SIG-M5 treated with dmso at 0.1 percent for 504 hours (cell line): ENCODE results near the gene FRY.

Experiments used
- DNase-seq: peaks from one replicate; lab custom pipeline; 2025; ENCODE audit not compliant: unreplicated experiment; lab: John Stamatoyannopoulos, UW

FRY gene

DNA sequence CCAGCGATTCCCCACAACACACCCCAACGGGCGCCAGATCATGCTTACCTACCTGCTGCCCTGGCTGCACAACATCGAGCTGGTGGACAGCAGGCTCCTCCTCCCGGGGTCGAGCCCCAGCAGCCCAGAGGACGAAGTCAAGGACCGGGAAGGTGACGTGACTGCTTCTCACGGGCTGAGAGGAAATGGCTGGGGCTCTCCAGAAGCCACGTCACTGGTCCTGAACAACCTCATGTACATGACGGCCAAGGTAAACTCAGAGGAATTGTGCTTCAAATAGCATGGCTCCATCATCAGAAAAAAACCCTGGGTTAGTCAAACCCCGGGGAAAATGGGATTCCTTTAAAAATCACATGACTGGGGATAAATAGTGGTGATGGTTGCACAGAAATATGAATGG, 177.3 kb downstream of the FRY start:
- no peak for DNase-seq

DNA sequence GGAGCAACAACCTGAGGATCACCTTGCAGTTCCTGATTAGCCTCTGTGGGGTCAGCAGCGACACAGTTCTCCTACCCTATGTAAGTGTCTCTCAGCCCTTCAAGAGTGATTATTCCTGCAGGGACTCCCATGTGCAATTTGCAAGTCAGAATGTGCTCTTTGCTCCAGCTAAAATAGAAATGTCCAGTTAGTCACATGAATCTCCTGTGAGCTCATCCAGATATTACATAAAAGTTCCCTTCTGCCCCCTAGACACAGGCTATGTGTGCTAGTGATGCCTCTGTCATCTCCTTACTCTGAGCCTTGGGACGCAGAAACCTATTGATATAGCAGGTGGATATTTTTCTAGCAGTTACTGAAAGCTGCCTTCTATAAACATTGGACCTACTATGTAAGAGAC, 178.1 kb downstream of the FRY start:
- DNase-seq, result no peak

DNA sequence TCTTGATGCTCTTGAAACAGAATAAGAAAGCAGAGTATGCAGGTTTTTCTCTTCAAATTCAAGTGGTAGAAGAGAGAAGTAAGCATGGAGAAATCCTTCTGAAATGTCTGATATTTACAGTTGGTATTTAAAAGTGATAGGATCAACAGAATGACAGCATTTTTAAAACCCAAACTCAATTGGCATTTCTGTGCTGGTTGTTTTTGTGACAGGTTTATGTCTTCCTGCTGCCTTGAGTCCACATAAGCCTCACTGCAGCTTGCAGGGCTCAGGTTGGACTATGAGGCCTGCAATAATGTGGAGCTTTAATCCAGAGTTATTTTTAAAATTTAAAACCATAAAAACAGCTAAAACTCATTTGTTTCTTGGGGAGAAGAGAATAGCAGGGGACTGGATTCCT, 178.5 kb downstream of the FRY start:
- DNase-seq, result no peak

DNA sequence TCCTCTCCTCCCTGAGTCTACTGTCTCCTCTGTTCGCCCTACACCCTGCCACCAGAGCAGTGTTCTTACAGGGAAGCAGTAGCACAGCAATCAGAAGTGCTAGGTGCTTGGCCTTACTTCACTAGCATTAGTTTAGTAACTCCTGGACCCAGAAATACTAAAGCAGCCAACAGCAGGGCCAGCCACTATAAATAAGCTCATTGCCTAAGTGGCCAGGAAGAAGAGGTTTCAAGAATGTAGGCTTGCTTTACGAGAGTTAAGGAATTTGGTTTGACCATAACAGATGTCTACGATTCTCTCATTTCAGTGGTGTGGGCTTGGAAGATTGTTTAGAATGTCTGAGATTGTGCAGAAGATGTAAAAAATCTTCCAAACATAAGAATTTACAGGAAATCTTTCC, 180.2 kb downstream of the FRY start:
- DNase-seq, result peak; percentile 1

GRCh38 chr13:32212421-32212820, 180.8 kb downstream of the FRY start:
- DNase-seq, result no peak

- no peak for DNase-seq
Observed at GRCh38 chr13:32213626-32214025, 182.1 kb downstream of the FRY start.

DNA sequence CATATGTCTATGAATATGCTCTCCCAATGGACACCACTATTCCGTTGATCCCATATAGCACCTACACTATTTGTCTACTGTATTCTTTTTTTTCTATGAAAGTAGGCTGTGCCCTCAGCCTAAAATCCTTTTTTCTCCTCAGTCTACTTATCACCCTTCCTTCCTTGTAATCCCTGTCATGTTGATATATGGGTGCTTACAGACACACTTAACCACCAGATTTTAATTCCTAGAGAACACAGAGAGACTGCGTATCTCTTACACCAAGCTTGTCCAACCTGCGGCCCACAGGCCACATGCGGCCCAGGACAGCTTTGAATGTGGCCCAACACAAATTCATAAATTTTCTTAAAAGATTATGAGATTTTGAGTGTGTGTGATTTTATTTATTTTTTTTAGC, 182.5 kb downstream of the FRY start:
- no peak for DNase-seq

DNA sequence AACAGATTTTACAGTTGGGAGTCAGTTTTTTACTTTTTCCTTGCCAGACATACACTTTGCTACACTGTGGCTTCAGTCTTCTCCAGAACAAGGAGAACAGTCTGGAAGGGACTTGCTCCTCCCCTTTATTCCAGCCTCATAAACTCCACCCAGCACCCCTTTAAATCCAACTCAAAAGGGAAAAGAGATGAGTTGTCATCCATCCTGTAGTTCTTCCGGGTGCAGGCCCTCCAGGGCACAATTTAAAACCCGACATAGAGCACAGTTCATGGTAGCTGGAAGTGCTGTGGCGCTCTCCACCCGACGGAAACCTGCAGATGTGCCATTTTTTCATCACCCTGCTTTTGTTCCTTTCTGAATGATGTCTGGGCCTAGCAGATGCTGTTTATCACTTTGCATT, 184.7 kb downstream of the FRY start:
- DNase-seq, result no peak

DNA sequence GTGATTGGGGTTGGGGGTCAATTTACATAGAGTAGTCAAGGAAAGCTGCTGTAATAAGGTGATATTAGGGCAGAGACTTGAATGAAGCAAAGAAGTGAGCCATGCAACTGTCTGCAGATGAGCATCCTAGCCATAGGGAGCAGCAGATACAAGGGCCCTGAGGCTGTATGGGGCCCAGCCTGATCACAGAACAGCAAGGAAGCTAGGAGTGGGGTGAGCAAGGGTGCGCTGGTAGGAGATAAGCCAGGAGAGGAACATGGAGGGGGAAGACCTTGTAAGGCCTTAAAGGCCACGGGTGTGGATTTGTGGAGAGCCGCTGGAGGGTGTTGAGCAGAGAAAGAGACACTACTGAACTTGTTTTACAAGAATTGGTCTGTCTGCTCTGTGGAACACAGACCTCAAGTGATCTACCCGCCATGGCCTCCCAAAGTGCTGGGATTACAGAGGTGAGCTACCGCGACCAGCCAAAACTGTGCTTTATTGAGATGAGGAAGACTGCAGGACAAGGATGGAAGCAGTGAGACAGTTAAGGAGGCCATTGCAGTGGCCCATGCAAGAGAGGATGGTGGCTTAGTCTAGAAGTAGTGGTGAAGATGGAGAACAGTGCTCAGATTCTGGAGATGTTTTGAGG, 190.6 kb downstream of the FRY start:
- no peak for DNase-seq

DNA sequence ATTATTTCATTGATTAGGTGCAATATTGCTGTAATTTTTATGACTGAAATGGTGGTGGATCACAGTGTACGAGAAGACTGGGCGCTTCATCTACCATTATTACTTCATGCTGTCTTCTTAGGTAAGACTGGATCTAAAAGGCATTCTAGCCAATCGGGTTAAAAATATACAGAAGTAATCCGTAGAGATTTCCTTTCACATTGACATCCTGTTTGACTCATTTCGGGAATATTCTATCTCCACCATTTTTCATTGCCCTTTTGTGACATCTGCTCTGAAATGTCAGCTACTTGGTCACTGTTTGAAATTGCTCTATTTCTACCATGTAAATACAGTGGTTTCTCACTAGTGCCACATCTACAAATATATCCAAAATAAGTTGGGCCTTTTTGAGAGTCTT, 193.3 kb downstream of the FRY start:
- DNase-seq, result no peak

DNA sequence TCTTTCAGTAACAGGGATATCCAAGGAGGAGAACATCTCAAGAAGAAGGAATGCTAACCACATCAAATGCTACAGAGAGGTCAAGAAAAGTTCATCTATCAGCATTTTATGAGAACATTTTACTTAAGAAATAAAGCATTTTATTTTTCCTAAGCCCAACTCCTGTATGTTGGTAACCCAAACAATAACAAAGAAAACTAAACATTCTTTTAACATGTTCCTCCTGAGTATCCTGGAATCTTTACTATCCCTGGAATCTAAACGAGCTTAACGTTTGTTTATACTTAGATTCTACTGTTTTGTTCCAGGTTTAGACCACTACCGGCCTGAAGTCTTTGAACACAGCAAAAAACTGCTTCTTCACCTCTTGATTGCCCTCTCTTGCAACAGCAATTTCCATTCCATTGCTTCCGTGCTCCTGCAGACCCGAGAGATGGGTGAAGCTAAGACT, 193.9 kb downstream of the FRY start:
- no peak for DNase-seq

- DNase-seq, result no peak
Observed at GRCh38 chr13:32228330-32229041, 196.9 kb downstream of the FRY start.

DNA sequence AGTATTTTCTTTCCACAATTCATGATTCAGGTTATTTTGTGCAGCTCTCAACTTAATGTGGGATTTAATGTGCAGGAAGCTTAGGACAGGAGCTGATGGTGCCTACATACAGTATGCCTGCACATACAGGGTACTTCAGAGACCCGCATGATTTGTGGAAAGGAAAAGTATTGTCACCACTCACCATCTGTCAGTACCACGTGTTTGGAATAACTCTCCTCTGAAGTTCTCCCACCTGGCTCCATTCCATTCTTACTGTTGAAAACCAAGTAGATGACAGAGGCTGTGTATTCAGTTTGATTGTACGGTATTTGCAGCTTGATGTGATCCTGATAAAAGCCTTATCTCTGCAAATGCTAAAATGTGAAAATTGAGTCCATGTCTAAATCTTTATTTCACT, 197.9 kb downstream of the FRY start:
- no peak for DNase-seq

DNA sequence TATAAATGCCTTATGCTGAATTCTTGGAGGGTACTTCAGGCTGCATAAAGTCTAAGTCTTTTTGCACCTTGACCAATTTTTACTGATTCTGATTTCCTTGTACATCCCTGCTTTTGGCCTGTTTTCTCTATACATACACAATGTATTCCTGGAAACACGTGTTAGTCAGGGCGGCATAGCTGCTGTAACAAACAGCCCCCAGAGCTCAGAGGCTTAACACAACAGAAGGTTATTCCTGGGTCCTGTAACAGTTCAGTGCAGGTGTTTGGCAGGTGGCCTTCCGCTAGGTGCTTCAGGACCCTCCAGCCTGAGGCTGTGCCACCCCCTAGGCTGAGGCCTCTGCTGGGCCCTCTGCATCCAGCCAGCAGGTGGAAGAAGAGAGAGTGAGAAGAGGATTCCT, 200.7 kb downstream of the FRY start:
- DNase-seq, result no peak

- no peak for DNase-seq
Observed at GRCh38 chr13:32233062-32233461, 201.5 kb downstream of the FRY start.

DNA sequence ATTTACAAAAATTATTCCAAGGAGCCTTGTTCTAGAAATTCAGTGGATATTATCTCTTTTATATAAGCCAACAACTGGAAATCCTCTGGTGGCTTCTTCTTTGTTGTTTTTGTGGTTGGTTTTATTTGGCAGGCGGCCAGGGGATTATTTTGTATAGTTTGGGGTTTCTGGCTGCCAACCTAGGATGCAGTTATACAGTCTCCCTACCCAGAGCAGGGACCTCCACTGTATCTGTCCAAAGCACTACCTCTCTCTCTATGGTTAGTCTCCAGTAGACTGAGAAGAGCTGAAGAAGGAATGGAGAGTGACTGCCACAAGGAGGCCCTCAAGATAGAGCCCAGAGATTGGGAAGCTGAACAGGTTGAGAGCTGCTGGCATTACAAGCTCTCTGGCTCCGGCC, 203.3 kb downstream of the FRY start:
- DNase-seq, result no peak

DNA sequence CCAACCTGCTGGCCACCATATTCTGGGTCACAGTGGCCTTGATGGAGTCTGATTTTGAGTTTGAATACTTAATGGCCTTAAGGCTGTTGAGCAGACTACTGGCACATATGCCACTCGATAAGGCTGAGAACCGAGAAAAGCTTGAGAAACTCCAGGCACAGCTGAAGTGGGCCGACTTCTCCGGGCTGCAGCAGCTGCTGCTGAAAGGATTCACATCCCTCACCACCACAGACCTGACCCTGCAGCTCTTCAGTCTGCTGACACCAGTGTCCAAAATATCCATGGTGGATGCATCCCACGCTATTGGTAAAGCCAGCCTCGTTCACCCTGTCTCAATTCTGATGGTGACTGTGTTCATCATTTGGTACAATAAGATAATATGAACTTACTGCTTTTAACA, 206.1 kb downstream of the FRY start:
- no peak for DNase-seq

DNA sequence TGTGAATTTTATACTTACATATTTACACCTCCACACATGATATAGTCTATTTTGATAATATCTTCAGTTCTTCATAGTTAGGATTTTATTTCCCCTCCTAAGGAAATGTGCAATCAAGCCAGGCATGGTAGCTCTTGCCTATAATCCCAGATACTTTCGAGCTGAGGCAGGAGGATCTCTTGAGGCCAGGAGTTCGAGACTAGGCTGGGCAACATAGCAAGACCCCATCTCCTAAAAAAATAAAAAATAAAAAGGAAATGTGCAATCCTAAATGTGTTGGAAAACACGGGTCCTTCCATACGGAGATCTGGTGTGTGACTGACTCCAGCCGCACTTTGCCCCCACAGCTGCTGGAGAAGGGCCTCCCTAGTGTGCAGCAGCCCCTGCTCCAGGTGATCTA, 212.1 kb downstream of the FRY start:
- no peak for DNase-seq

DNA sequence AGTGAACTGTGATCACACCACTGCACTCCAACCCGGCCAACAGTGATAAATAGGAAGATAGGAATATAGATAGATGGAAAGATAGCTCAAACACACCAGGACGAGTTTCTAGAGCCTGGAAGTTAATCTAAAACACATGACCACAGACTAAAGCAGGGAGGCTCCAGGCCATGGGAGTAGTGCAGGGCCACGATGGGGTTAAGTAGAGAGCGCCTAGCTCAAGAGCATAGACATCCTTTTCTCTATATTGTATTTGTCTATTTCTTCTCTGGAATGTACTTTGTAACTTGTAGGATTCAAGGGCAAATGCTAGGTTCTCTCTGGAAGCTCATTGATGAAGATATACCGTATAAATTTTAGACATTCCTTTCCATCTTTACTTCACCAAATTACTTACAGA, 214.0 kb downstream of the FRY start:
- no peak for DNase-seq

GRCh38 chr13:32246468-32246867, 214.9 kb downstream of the FRY start:
- DNase-seq, result peak; percentile 83

GRCh38 chr13:32247887-32248286, 216.3 kb downstream of the FRY start:
- DNase-seq, result no peak

DNA sequence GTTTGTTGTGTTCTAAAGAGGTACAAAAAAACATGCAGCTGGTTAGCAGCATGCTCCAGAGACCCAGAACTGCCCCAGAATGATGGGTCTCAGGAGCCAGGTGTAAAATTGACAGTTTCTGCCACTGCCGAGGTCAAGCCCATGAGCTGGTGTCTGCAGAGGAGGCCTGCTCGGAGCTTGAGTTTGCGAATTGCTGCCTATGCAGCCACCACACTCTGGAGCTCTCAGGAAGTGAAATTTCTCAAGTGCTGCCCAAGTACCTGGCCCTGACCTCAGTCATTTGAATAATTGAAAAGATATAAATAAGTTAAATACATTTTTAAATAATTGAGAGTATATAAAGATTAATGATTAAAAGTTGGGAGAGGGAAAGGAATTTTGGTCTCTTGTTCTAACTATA, 217.2 kb downstream of the FRY start:
- no peak for DNase-seq

- DNase-seq, result no peak
Observed at GRCh38 chr13:32252812-32253438, 221.4 kb downstream of the FRY start.
